ENCODE data around the gene PDX1.

Gene PDX1

DNA sequence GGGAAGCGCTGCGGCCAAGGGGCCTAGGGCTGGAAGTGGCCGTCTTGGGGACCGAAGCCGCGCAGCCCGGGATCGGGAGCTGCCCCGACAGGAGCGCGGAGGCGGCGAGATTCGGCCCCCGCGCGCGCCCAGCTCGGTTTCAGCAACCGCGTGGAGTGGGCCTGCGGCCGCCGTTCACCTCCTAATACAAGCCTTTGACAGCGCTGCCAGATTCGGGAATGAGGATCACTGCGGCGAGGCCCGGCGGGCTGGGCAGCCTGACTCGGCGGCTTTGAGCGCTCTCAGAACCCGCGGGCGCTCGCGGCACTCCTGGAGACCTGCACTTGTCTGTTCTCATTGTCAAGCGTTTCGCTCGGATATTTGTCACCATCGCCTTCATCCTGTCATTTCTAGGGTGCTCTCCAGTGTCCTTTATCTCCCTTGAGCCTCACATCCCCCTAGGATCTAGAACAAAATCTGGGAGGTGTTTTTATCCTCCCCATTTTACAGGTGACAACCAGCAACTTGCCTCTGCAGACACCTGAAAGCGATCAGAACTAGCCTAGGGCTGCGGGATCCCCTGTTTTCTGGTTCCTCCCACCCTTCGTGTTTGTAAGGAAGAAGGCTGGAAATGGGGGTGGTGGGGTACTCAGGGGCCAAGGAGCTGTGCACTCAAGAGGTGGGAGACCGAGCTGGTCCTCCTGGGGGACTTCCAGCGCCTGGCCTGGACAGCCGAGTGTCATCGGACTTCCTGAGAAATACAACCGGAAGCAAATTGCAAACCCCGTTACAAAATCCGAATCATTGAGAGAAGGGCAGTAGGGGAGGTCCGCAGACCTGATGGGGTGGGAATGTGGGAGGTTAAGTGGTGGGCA is 50.8 kb downstream of the PDX1 start:
- DNase-seq (ENCODE audit: low read depth, low spot score) = no peak

DNA sequence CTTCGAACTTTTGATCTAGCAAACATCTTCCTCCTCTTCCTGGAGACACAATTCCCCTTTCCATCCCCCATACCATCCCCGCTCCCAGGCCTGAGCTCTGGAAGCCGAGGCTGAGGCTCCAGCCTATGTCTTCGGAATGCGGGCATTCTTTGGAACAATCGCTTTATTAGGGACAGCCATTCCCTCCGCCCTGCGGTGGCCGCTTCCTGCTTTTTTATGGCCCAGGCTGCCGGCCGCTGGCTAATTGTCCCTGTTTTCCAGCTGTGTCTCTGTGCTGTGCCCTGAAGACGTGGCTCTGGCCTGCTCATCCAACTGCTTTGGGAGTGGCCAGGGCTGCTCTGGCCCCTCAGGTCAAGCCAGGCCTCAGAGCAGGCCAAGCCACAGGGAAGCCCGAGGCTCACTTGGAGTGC is 51.4 kb downstream of the PDX1 start:
- no peak for DNase-seq (ENCODE audit: low read depth, low spot score)

DNA sequence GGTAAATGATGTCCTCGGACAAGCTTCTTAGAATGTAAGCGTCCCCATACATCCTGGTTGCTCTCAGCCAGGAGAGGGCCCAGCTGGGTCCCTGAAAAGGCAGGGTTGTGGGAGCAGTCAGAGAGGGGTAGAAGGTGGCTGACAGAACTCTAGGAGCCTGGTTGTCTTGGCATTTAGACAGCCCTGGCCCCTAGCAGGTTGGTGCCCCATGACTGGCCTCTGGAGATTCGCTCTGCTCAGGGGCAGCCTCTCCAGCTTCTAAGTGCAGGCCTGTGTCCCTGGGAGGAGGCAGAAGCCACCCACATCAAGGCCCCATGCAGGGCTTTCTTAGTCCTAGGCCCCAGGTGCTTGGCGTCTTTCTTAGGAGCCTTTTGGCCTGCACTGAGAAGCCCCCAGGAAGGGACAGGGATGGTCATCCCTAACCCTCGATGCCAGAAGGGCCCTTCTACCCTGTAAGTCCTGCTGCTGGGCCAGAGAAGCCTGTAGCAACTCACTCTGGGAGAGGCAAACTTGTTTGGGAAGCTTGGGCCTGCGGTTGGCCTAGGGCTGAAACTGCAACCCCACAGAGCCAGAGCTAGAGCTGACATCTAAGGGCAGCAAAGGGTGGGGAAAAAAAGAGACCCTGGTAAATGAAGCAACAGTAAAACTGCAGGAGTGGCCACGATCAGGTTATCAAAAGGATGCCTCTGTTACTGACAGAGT is 52.1 kb downstream of the PDX1 start:
- DNase-seq (ENCODE audit: low read depth, low spot score) = no peak

DNA sequence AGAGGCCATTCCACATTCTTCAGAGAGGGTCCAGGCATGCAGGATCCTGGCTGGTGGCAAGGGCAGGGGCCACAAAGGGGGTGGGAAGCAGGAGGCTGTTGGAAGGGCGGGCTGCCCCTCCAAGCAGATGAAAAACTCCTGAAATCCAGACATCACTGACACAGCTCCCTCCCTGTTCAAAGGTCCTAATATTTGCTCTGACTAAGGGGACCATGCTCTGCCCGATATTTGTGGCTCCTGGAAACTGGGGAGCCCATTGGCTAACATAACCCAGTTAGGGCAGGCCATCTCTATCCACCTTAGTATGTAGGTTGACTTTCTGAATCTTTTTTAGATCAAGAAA is 52.6 kb downstream of the PDX1 start:
- DNase-seq (ENCODE audit: low read depth, low spot score) = no peak

DNA sequence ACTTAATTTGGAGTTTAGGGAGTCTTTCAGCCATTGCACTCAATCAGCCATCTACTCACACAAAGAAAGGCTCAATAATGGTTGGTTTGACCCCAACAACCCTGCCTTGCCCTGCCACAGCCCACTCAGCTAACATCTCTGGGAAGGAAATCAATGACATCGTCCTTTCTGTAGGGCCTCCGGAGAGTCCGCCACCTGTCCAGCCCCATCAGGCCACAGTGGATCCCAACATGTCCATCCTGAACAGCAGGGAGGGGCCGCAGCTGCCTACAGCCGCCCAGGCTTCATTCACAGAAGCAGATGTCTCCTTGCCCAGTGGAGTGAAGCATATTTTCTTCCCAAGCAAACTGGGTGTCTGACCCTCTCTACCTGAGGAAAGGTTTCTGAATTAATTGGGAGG is 53.5 kb downstream of the PDX1 start:
- DNase-seq (ENCODE audit: low read depth, low spot score) = no peak

DNA sequence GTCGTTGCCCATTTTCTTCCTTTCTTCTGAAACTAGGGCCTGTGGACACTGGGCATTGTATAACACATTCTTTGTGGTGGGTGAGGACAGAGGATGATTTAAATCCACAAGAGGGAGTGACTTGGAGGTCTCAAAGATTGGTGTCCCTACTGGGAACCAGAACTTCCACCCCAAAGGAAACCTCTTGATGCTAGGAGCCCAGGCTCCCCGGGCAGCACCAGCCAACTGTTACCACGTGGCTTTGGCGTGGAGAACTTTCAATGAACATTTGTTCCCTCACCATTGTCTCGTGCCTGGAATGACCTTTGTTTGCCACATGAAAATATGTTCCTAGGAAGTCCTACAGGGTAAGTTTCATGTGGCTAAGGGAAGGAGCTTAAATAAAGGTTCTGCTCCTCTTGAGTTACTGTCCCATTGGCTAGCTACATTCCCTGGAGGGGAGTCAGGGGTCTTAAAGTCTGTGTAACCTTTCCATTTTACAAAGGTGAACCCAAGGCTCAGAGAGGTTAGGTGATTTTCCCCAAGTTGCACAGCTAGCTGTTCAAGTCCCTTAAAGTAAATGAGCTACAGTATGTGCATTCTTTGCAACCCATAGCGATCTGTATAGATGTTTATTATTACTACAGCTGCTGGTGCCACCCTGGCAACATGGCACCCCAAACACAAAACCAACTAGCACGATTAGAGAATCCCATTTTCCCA is 54.3 kb downstream of the PDX1 start:
- DNase-seq (ENCODE audit: low read depth, low spot score) = no peak
